ENCODE measurements around the gene PTGFRN. TPM values are rescaled to one million over a fixed set of nuclear protein-coding genes. Genes with fewer than 3 reads are reported as not detected.

The PTGFRN gene
- total and polyA plus RNA-seq, 7 donors = 6.6 to 179 (median 77.3) TPM

DNA sequence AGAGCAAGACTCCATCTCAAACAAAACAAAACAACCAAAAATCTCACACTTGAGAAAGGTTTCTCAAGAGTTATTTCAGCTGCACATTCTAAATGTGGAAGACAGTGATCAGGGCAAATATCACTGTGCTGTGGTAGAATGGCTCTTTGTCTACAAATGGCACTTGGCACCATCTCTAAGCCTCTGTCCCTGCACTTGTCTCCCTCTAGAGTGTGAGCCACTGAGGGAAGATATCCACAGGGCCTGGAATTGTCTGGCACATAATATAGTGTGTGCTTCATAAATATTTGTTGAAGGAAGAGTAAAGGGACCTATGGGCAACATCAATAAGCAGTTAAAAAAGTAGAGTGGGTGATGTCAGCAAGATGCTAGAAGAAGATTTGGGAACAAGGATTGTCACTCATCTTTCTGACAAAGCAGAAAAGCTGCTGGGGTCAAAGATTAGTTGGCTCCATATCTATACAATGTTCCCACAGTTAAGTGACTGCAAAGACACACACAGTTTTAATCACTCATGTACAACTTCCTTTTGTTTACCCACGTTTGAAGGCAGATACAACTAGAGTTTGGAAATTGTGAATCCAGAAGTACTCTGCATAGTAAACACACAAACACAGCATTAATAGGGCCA, 110.9 kb downstream of the PTGFRN start:
- Histone ChIP-seq H3K27me3 (no peaks in the 10 kb centered on the region), H3K27ac (no peak overlapping the region), H3K36me3 (no peaks in the 10 kb centered on the region), H3K9me3 (no peaks in the 10 kb centered on the region), H3K4me3 (no peak overlapping the region), H3K4me1 (no peaks in the 10 kb centered on the region)
- intact Hi-C loops (cut with DNase I) = no loop called here
- TF ChIP-seq POLR2AphosphoS5 (IDR thresholded peaks at IDR 0.05) (no peak), POLR2A (IDR thresholded peaks at IDR 0.05) (no peak), EP300 (IDR thresholded peaks at IDR 0.05) (no peak)
- TF ChIP-seq, protein P1, sequence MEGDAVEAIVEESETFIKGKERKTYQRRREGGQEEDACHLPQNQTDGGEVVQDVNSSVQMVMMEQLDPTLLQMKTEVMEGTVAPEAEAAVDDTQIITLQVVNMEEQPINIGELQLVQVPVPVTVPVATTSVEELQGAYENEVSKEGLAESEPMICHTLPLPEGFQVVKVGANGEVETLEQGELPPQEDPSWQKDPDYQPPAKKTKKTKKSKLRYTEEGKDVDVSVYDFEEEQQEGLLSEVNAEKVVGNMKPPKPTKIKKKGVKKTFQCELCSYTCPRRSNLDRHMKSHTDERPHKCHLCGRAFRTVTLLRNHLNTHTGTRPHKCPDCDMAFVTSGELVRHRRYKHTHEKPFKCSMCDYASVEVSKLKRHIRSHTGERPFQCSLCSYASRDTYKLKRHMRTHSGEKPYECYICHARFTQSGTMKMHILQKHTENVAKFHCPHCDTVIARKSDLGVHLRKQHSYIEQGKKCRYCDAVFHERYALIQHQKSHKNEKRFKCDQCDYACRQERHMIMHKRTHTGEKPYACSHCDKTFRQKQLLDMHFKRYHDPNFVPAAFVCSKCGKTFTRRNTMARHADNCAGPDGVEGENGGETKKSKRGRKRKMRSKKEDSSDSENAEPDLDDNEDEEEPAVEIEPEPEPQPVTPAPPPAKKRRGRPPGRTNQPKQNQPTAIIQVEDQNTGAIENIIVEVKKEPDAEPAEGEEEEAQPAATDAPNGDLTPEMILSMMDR (IDR thresholded peaks at IDR 0.05) = no peak
- no peak for DNase-seq
- WGBS, 2 donors = 29 to 52% methylated on average over 1 of the region's 1 CpG

DNA sequence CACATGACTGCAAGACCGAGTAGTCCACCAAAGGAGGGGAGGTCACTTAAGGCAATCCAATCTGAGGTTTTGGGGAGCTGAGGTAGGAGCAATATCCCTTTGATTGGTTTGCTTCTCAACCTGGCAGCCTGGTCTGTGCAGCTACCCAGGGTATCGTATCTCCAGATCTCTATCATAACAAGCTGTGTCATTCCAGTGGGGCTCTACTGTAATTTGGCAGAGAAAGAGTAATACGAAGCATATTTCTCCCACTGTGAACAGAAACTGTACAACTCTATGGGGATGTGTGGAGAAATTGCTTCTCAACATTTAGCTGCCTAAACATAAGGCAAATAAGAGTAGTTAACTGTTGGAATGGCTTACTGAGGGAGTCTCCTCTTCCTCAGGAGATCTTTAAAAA, 112.4 kb downstream of the PTGFRN start:
- H3K27me3 ChIP-seq = no peaks in the 10 kb centered on the region
- peaks cover 0 to 7% (median 5%) of the 10 kb centered on the region in 4 donors for H3K4me1 ChIP-seq
- no peak for DNase-seq
- intact Hi-C loops (cut with DNase I) = no loop called here
- no peaks in the 10 kb centered on the region for H3K9me3 ChIP-seq
- no peak for TF ChIP-seq POLR2A (IDR thresholded peaks at IDR 0.05)
- TF ChIP-seq EP300 (IDR thresholded peaks at IDR 0.05) = no peak
- no peak for TF ChIP-seq POLR2AphosphoS5 (IDR thresholded peaks at IDR 0.05)
- TF ChIP-seq, protein P1 (IDR thresholded peaks at IDR 0.05) = no peak
- WGBS, 2 donors = 62 to 75% methylated on average over 3 of the region's 3 CpGs
- H3K27ac ChIP-seq = no peak overlapping the region
- no peaks in the 10 kb centered on the region for H3K36me3 ChIP-seq
- H3K4me3 ChIP-seq = no peak overlapping the region

DNA sequence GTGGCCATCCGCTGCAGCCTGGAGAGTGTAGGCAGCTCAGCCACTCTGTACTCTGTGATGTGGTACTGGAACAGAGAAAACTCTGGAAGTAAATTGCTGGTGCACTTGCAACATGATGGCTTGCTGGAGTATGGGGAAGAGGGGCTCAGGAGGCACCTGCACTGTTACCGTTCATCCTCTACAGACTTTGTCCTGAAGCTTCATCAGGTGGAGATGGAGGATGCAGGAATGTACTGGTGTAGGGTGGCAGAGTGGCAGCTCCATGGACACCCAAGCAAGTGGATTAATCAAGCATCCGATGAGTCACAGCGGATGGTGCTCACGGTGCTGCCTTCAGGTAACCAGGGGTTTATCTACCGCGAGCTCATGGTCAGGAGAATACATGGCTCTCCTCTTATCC, 115.9 kb downstream of the PTGFRN start:
- 97% methylated on average over 7 of the region's 7 CpGs for WGBS, 2 donors
- intact Hi-C loops (cut with DNase I) = no loop called here
- Histone ChIP-seq H3K4me3 (no peak overlapping the region), H3K27ac (no peak overlapping the region), H3K36me3 (no peaks in the 10 kb centered on the region), H3K27me3 (no peaks in the 10 kb centered on the region), H3K9me3 (no peaks in the 10 kb centered on the region), H3K4me1 (peaks cover 0 to 7% (median 5%) of the 10 kb centered on the region in 4 donors)
- DNase-seq = no peak
- TF ChIP-seq EP300 (IDR thresholded peaks at IDR 0.05) = no peak
- TF ChIP-seq, protein P1 (IDR thresholded peaks at IDR 0.05) = no peak
- no peak for TF ChIP-seq POLR2AphosphoS5 (IDR thresholded peaks at IDR 0.05)
- no peak for TF ChIP-seq POLR2A (IDR thresholded peaks at IDR 0.05)

DNA sequence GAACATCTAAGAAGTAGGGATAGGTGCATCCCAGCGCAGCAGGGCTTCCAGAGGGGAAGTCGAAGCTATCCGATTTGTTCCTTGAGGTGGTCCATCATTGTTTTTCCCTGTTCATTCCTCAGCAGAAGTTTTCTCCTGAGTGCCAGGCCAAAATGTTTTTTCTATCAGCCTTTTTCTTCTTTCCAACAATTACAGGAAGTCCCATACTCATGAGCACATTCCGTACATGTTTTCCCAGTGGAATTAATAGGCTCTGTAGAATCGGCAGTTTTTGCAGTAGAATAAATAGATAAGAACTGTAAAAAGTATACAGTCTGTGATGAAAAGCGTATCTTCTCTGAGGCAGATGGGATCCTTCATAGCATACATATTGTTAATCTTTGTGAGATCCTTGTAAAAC, 116.6 kb downstream of the PTGFRN start:
- H3K9me3 ChIP-seq = no peaks in the 10 kb centered on the region
- intact Hi-C loops (cut with DNase I) = no loop called here
- no peak overlapping the region for H3K27ac ChIP-seq
- WGBS, 2 donors = 74 to 86% methylated on average over 6 of the region's 6 CpGs
- no peaks in the 10 kb centered on the region for H3K27me3 ChIP-seq
- no peak for TF ChIP-seq EP300 (IDR thresholded peaks at IDR 0.05)
- TF ChIP-seq, protein P1 (IDR thresholded peaks at IDR 0.05) = no peak
- no peak for DNase-seq
- H3K4me1 ChIP-seq = peaks cover 0 to 7% (median 5%) of the 10 kb centered on the region in 4 donors
- H3K4me3 ChIP-seq = no peak overlapping the region
- H3K36me3 ChIP-seq = no peaks in the 10 kb centered on the region

DNA sequence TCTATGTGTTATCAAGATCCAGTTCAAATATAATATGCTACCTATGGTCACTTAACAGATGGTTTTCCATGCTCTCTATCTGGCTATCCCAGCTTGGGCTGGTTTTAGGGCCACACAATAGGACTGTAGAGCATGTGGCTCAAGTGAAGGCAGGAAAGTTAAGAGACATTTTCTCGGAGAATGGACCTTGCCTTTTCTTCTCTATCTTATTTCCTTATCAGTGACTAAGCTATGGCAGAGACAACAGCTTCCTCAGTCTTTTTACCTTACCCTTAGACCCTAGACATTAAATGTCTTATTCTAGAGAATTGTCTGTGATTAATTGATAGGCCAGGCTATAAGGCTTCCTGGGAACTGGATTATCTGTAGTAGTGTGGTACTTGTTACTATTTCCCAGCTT, 120.0 kb downstream of the PTGFRN start:
- Histone ChIP-seq H3K36me3 (peaks cover 0 to 4% (median 0%) of the 10 kb centered on the region in 4 donors), H3K4me1 (peaks cover 0 to 7% (median 5%) of the 10 kb centered on the region in 4 donors), H3K27me3 (no peaks in the 10 kb centered on the region), H3K27ac (no peak overlapping the region), H3K4me3 (no peak overlapping the region), H3K9me3 (no peaks in the 10 kb centered on the region)
- no peak for DNase-seq
- intact Hi-C loops (cut with DNase I) = no loop called here
- no peak for TF ChIP-seq POLR2AphosphoS5 (IDR thresholded peaks at IDR 0.05)
- TF ChIP-seq, protein P1 (IDR thresholded peaks at IDR 0.05) = no peak
- no peak for TF ChIP-seq POLR2A (IDR thresholded peaks at IDR 0.05)
- TF ChIP-seq EP300 (IDR thresholded peaks at IDR 0.05) = no peak
- WGBS, 2 donors = 65 to 90% methylated on average over 1 of the region's 1 CpG

All from sigmoid colon (tissue), 7 donors.